Activated CD4-positive, alpha-beta T cell treated with anti-CD3 and anti-CD28 coated beads for 24 hours (primary cell): ENCODE results near the gene GARRE1.
"Not testable (repeated sequence)": the region's sequence is repeated elsewhere in the genome, so short reads cannot be mapped to it uniquely, and the experiment has no call there.

ENCODE experiments used
- DNase-seq, 2 donors: peaks; one replicate each; pipeline ENCODE4 v3.0.0-alpha.2; 2020; ENCODE audit warnings: low read depth in 2 of 2

GARRE1 gene

DNA sequence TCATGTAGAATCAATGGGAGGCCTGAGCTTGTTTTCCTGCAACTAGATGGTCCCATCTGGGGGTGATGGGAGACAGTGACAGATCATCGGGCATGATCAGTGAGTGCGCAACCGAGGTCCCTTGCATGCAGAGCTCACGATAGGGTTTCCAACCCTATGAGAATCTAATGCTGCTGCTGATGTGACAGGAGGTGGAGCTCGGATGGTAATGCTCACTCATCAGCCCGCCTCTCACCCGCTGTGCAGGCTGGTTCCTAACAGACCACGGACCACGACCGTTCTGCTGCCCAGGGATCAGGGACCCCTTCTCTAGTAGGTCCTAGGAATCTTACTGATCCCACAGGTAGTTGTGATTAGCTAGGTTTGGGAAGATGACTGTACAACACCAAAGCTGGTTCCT is 23.5 kb upstream of the GARRE1 start:
- no peak for DNase-seq

- no peak for DNase-seq
Measured at GRCh38 chr19:34231439-34231838, 22.9 kb upstream of the GARRE1 start.

GRCh38 chr19:34232566-34233481 is 21.5 kb upstream of the GARRE1 start:
- no peak for DNase-seq

- no peak for DNase-seq
Measured at GRCh38 chr19:34235425-34235940, 18.9 kb upstream of the GARRE1 start.

DNA sequence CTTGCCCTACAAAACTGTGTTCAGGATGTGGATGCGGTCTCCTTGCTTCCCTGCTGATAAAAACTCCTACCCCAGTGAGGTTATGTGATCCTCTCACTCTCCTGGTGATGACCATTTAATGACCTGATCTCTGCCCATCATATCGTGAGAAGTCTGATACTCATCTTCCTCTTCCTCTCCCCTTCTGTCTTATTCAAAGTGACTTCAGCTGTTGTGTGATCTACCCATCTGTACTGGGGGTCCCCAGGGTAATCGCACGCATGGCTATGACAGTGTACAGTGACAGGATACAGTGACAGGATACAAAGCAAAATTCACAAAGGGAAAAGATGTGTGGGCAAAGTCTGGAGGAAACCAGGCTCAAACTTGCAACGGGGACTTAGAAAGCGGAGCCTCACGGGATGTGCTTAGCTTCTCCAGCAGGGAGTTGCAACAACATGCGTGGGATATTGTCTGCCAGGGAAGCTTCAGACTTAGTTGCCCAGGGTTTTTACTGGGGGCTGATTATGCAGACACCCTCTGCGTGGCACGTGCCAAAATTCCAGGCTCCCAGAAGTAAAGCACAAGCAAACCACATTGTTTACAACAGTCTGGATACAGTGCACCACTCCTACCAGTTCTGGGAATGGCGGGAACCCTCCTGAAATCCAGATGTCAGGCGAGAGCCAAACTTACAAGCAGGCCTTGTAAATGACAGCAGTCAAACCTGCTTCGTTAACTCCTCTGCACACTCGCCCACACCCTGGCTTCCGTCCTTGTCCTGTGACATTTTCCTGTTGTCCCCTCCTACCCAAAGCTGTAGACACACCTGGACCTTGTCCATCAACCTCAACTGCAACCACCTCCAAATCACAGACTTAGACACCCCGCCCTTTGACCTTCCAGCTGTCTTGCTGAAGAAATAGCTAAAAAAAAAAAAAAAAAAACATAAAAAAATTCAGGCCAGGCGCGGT is 18.0 kb upstream of the GARRE1 start:
- DNase-seq = no peak

- DNase-seq = no peak
Measured at GRCh38 chr19:34237283-34237682, 17.1 kb upstream of the GARRE1 start.

- DNase-seq = no peak
Measured at GRCh38 chr19:34237939-34238338, 16.4 kb upstream of the GARRE1 start.

- no peak for DNase-seq
Measured at GRCh38 chr19:34241513-34242337, 12.6 kb upstream of the GARRE1 start.

DNA sequence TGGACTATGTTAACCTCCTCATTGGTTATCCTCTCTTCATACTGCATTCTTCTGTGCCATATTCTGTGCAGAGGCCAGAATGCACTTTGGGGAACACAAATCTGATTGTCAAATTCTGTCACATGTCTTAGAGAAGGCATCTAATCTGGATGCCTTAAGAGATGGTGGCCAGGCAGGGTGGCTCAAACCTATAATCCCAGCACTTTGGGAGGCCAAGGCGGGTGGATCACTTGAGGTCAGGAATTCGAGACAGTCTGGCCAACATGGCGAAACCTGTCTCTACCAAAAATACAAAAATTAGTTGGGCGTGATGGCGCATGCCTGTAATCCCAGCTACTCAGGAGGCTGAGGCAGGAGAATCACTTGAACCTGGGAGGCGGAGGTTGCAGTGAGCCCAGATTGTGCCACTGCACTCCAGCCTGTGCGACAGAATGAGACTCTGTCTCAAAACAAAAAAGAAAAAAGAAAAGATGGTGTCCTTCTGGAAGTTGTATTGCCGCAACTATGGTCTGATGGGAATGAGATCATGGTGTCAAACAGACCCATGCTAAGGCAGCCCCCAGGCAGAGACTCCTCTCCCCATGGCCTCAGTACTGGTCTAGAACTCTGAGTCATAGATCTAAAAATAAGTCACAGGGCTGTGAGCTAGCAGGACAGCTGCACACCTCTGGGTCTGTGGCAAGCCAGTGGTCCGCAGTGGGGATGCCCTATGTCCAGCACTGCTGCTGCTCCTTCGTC is 11.0 kb upstream of the GARRE1 start:
- DNase-seq = not testable (repeated sequence)

DNA sequence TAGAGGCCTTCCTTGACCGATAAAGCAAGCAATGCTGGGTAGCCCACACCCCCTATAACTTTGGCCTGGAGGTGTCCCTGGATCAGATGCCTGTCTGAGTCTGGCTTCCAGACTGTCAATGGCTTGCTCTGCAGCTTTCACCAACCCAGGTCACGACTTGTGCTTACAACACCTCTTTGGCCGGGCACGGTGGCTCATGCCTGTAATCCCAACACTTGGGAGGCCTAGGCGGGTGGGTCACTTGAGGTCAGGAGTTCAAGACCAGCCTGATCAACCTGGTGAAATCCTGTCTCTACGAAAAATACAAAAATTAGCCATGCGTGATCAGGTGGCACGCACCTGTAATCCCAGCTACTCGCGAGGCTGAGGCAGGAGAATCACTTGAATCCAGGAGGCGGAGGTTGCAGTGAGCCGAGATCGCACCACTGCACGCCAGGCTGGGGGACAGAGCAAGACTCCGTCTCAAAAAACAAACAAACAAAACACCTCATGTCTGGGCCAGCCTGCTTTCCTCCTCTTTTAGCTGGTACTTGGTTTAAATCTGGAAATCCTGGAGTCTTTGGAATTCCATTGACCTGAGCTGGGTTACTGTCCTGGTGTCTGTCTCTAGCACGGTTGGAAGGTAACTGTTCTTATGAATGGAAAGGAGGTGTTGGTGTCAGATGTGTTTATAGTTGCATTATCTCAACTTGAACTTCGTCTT is 10.3 kb upstream of the GARRE1 start:
- DNase-seq = no peak

DNA sequence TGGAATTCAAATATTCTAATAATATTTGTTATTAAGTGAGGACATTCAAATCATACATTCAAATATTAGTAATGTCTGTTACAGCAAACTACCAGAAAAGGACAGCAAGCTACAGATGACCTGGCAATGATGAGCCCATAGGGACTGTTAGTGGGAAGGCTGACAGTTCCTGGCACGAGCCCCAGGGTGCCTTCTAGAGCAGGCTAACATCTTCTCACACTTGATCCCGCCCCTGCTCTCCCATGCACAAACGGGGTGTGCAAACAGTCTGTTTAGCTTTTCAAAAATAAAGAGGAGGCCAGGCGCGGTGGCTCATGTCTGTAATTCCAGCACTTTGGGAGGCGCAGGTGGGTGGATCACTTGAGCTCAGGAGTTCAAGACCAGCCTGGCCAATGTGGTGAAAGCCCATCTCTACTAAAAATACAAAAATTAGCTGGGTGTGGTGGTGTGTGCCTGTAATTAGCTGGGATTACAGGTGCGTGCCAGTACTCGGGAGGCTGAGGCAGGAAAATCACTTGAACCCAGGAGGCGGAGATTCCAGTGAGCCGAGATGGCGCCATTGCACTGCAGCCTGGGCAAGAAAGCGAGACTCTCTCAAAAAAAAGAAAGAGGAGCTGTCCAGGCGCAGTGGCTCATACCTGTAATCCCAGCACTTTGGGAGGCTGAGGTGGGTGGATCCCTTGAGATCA is 9.6 kb upstream of the GARRE1 start:
- no peak for DNase-seq

DNA sequence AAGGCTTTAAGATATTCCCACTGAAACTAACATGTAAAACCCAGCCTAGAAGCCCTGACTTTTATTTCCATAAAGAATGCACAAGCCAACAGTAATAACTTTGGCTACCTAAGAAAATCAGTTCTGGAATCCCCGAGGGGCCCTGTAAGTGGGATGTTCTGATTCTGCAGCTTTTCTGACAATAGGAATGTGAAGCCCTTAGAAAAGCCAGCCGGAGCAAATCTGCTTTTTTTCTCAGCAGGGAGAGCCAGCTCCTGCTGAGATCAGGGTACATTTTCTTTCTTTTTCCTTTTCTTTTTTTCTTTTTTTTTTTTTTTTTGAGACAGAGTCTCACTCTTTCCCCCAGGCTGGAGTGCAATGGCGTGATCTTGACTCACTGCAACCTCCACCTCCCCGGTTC is 8.0 kb upstream of the GARRE1 start:
- DNase-seq = no peak

DNA sequence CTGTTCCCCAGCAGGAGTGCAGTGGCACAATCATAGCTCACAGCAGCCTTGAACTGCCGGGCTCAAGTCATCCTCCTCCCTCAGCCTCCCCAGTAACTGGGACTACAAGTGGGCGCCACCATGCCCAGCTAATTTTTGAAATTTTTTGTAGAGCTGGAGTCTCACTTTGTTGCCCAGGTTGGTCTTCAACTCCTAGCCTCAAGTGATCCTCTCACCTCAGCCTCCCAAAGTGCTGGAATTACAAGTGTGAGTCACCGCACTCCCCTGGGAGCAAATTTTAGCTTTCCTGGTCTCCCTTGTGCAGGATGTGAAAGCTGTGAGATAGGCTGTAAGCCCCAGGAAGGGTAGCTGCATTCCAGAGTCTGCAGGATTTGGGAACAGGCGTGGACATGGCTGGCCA is 5.4 kb upstream of the GARRE1 start:
- no peak for DNase-seq

DNA sequence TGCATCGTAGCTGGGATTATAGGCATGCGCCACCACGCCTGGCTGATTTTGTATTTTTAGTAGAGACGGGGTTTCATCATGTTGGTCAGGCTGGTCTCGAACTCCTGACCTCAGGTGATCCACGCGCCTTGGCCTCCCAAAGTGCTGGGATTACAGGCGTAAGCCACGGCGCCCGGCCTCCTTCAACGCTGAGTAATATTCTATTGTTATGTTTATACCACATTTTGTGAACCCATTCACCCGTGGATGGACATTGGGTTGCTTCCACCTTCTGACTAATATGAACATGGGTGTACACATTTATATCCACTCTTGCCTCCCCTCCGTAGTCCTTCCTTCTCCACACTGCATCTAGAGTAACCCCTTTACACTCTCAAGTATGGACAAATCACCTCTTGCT is 1.2 kb upstream of the GARRE1 start:
- not testable (repeated sequence) for DNase-seq

GRCh38 chr19:34253681-34254045 is 691 bp upstream of the GARRE1 start:
- DNase-seq = not testable (repeated sequence)

- no peak for DNase-seq
Measured at GRCh38 chr19:34254698-34255432, 511 bp downstream of the GARRE1 start.

GRCh38 chr19:34255546-34255945 is 1.2 kb downstream of the GARRE1 start:
- no peak for DNase-seq

DNA sequence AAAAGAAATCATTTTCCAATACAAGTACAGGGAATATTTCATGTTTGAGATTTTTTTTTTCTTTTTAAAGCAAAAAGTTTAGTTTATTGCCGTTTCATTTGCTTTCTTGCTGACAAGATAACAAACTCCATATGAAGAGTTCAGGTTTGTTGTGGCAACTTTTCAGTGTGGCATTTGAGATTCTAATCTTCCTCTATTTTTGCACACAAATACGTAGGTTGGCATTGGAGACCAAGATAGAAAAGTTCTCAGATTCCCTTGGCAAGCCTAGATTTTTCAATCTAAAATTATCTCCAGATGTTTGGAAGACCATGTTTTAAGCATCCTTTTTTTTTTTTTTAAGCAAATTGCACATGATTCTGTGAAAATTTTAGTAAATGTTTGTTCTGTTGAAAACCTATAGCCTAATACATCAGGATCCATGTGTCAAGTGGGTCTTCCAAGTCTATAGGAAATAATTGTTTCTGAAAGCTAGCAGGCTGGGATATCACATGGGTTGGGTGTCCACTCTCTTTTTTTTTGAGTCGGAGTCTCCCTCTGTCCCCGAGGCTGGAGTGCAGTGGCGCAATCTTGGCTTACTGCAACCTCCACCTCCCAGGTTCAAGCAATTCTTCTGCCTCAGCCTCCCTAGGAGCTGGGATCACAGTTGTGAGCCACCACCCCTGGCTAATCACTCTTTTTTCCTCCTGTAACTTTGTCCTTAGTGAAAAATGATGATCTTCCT is 2.6 kb downstream of the GARRE1 start:
- no peak for DNase-seq
